Esophagus muscularis mucosa (tissue), 4 donors: ENCODE results near the gene TIAL1. TPM values are rescaled to one million over a fixed set of nuclear protein-coding genes. Genes with fewer than 3 reads are reported as not detected.

Experiments
- DNase-seq: peaks from one replicate; pipeline ENCODE4 v3.0.0-alpha.2; 2017; ENCODE audit errors: extremely low spot score
- H3K27ac ChIP-seq, 4 donors: fragments of 200-600 bp; sonication (generic); replicated peaks in 1 of 4; 1 replicate in 3 of 4; 2 replicates in 1 of 4; pipeline ENCODE4 v1.5.1; 2016 to 2019; ENCODE audit warnings: mild to moderate bottlenecking in 1 of 4
- H3K27me3 ChIP-seq, 4 donors: fragments of 200-600 bp; sonication (generic); one replicate each; pipeline versions ENCODE4 v1.5.1 to v1.6.0; 2016 to 2019
- H3K36me3 ChIP-seq, 4 donors: fragments of 200-600 bp; sonication (generic); one replicate each; pipeline ENCODE4 v1.5.1; 2016 to 2019
- H3K4me1 ChIP-seq, 4 donors: fragments of 200-600 bp; sonication (generic); one replicate each; pipeline ENCODE4 v1.5.1; 2016 to 2019
- H3K4me3 ChIP-seq, 4 donors: fragments of 200-600 bp; sonication (generic); 1 replicate in 2 of 4; 2 replicates in 2 of 4; pipeline ENCODE4 v1.5.1; 2016 to 2019; ENCODE audit warnings: mild to moderate bottlenecking in 4 of 4, moderate library complexity in 1 of 4
- H3K9me3 ChIP-seq, 4 donors: fragments of 200-600 bp; sonication (generic); 1 replicate in 3 of 4; 2 replicates in 1 of 4; pipeline ENCODE4 v1.5.1; 2016 to 2019
- CTCF ChIP-seq, 3 experiments: fragments of 200-600 bp in 2 of 3; fragments of 450-650 bp in 1 of 3; sonication (generic) in 2 of 3; IDR thresholded peaks; one replicate each; pipeline ENCODE4 v1.5.1; 2017 to 2019; ENCODE audit warnings: antibody characterized with exemption in 3 of 3, mild to moderate bottlenecking in 2 of 3, moderate library complexity in 1 of 3
- EP300 ChIP-seq: sonication (generic); formaldehyde crosslinking; IDR thresholded peaks from one replicate; pipeline ENCODE4 v1.6.1; 2017; ENCODE audit warnings: antibody characterized with exemption
- POLR2A ChIP-seq: fragments of 450-650 bp; IDR thresholded peaks from one replicate; pipeline ENCODE4 v1.6.1; 2017; ENCODE audit warnings: antibody characterized with exemption, moderate library complexity, mild to moderate bottlenecking, low read depth
- POLR2AphosphoS5 ChIP-seq, 2 donors: sonication (generic); formaldehyde crosslinking; IDR thresholded peaks; one replicate each; pipeline ENCODE4 v1.6.1; 2017; ENCODE audit warnings: antibody characterized with exemption in 2 of 2
- WGBS: methylation state at CpG from one replicate; pipeline ENCODE4 v1.1.5; 2018; 5-methylcytosine and 5-hydroxymethylcytosine counted together
- intact Hi-C: fragments of 100-400 bp; cut with DNase I; formaldehyde crosslinking; loops from one replicate; pipeline ENCODE4 v1.15.1; 2023
- total RNA-seq, 4 donors: library from RNA; depleted of rRNA; stranded (reverse); fragments of >200 nt; gene quantifications; one replicate each; pipeline versions ENCODE4 v1.1.0 to v1.2.1, GENCODE V29; 2016

The TIAL1 gene
- total RNA-seq, 4 donors from 2014 or later = 49.9 to 78.1 (median 52.9) TPM

GRCh38 chr10:119541459-119542356 is 55.1 kb downstream of the TIAL1 start:
- Histone ChIP-seq H3K9me3 (no peaks in the 10 kb centered on the region), H3K4me1 (peaks cover 13 to 80% (median 78%) of the 10 kb centered on the region in 4 donors), H3K27me3 (no peaks in the 10 kb centered on the region), H3K4me3 (peak overlapping the region; percentile 80 to 88 (median 80)), H3K27ac (peak overlapping the region; percentile 77 to 88 (median 81)), H3K36me3 (no peaks in the 10 kb centered on the region)
- intact Hi-C loops = no loop called here
- WGBS = 44% methylated on average over 11 of the region's 57 CpGs
- DNase-seq = no peak
- TF ChIP-seq CTCF (IDR thresholded peaks at IDR 0.05) = no peak
- no peak for TF ChIP-seq POLR2A
- no peak for TF ChIP-seq POLR2AphosphoS5 (IDR thresholded peaks at IDR 0.05)
- TF ChIP-seq EP300 = no peak

- 43% methylated on average over 6 of the region's 6 CpGs for WGBS
- no peak for DNase-seq
- Histone ChIP-seq H3K36me3 (no peaks in the 10 kb centered on the region), H3K27ac (peak overlapping the region; percentile 77 to 88 (median 81)), H3K27me3 (no peaks in the 10 kb centered on the region), H3K4me1 (peaks cover 13 to 84% (median 83%) of the 10 kb centered on the region in 4 donors), H3K4me3 (peak overlapping the region; percentile 80 to 88 (median 80)), H3K9me3 (no peaks in the 10 kb centered on the region)
- intact Hi-C loops = no loop called here
- TF ChIP-seq EP300 = no peak
Measured at GRCh38 chr10:119541046-119541445, 55.7 kb downstream of the TIAL1 start.

- 91% methylated on average over 4 of the region's 4 CpGs for WGBS
- H3K36me3 ChIP-seq = no peaks in the 10 kb centered on the region
- no peaks in the 10 kb centered on the region for H3K27me3 ChIP-seq
- TF ChIP-seq POLR2A (no peak), CTCF (IDR thresholded peaks at IDR 0.05) (no peak), POLR2AphosphoS5 (IDR thresholded peaks at IDR 0.05) (no peak), EP300 (no peak)
- intact Hi-C loops = no loop called here
- peak overlapping the region in 2 of 4 donors; percentile 81 to 88 for H3K27ac ChIP-seq
- peaks cover 13 to 91% (median 88%) of the 10 kb centered on the region in 4 donors for H3K4me1 ChIP-seq
- no peak for DNase-seq
- H3K4me3 ChIP-seq = no peak overlapping the region
- no peaks in the 10 kb centered on the region for H3K9me3 ChIP-seq
Measured at GRCh38 chr10:119540038-119540437, 56.7 kb downstream of the TIAL1 start.

GRCh38 chr10:119539359-119539825 is 57.4 kb downstream of the TIAL1 start:
- Histone ChIP-seq H3K27me3 (no peaks in the 10 kb centered on the region), H3K27ac (peak overlapping the region; percentile 25 to 88 (median 42)), H3K36me3 (no peaks in the 10 kb centered on the region), H3K4me1 (peaks cover 13 to 93% (median 89%) of the 10 kb centered on the region in 4 donors), H3K4me3 (no peak overlapping the region), H3K9me3 (no peaks in the 10 kb centered on the region)
- no peak for DNase-seq
- TF ChIP-seq EP300 (no peak), CTCF (IDR thresholded peaks at IDR 0.05) (no peak), POLR2A (no peak), POLR2AphosphoS5 (IDR thresholded peaks at IDR 0.05) (no peak)
- 61% methylated on average over 9 of the region's 9 CpGs for WGBS
- intact Hi-C loops = no loop called here

GRCh38 chr10:119538632-119539358 is 58.0 kb downstream of the TIAL1 start:
- H3K9me3 ChIP-seq = no peaks in the 10 kb centered on the region
- H3K27me3 ChIP-seq = no peaks in the 10 kb centered on the region
- peaks cover 11 to 88% (median 84%) of the 10 kb centered on the region in 4 donors for H3K4me1 ChIP-seq
- 56% methylated on average over 7 of the region's 9 CpGs for WGBS
- no peak for DNase-seq
- peak overlapping the region; percentile 25 to 88 (median 42) for H3K27ac ChIP-seq
- intact Hi-C loops = no loop called here
- TF ChIP-seq CTCF (IDR thresholded peaks at IDR 0.05) = no peak
- TF ChIP-seq POLR2A = no peak
- no peak overlapping the region for H3K4me3 ChIP-seq
- H3K36me3 ChIP-seq = no peaks in the 10 kb centered on the region
